HEK293 (cell line): Measurements from ENCODE around the gene TRIM2.

Source experiments
- CTCF ChIA-PET: fragments of 350-600 bp; formaldehyde crosslinking; extraction: SDS; loops from one replicate; lab custom pipeline; 2021; ENCODE audit warnings: antibody characterized with exemption; lab: Yijun Ruan, JAX
- POLR2A ChIA-PET: fragments of 300-600 bp; formaldehyde crosslinking; extraction: SDS; loops from one replicate; lab custom pipeline; 2020; ENCODE audit warnings: antibody characterized with exemption, inconsistent platforms; lab: Yijun Ruan, JAX
- H3K27ac ChIP-seq: fragments of 200-500 bp; sonication (Bioruptor generic); 2 replicates; pipeline ENCODE4 v1.5.1; 2014; ENCODE audit warnings: low read depth, low read length, control low read depth, inconsistent platforms; ENCODE audit errors: extremely low read depth
- H3K36me3 ChIP-seq, 2 experiments: fragments of 200-500 bp in 1 of 2; sonication (Bioruptor generic) in 1 of 2; 1 replicate in 1 of 2; 2 replicates in 1 of 2; pipeline ENCODE4 v1.5.1; 2014 to 2017; ENCODE audit warnings: inconsistent platforms in 2 of 2, low read length in 2 of 2; ENCODE audit not compliant: control insufficient read depth in 2 of 2, insufficient read depth in 1 of 2
- H3K4me1 ChIP-seq: fragments of 200-500 bp; sonication (Bioruptor generic); 2 replicates; pipeline ENCODE4 v1.5.1; 2014; ENCODE audit warnings: mild to moderate bottlenecking, low read length, inconsistent platforms; ENCODE audit not compliant: control insufficient read depth, insufficient read depth
- H3K4me3 ChIP-seq: 2 replicates; pipeline ENCODE4 v1.5.1; 2011; ENCODE audit warnings: low read depth, mild to moderate bottlenecking, control low read depth, low read length, moderate library complexity
- H3K9me3 ChIP-seq: fragments of 200-500 bp; sonication (Bioruptor generic); 2 replicates; pipeline ENCODE4 v1.5.1; 2014; ENCODE audit warnings: low read depth, low read length, inconsistent platforms; ENCODE audit not compliant: control insufficient read depth, insufficient read depth
- GLIS2 ChIP-seq: fragments of 450-650 bp; formaldehyde crosslinking; IDR thresholded peaks from 2 replicates; pipeline ENCODE4 v1.5.1; 2016; ENCODE audit warnings: missing biosample characterization, missing genetic modification characterization
- HOXD13 ChIP-seq: sonication (generic); formaldehyde crosslinking; IDR thresholded peaks from 2 replicates; pipeline ENCODE4 v1.8.0; 2022; ENCODE audit warnings: missing genetic modification reagents, borderline replicate concordance
- KLF1 ChIP-seq: fragments of 450-650 bp; formaldehyde crosslinking; IDR thresholded peaks from 2 replicates; pipeline ENCODE4 v1.5.1; 2016; ENCODE audit warnings: missing biosample characterization, missing genetic modification characterization
- KLF7 ChIP-seq: fragments of 450-650 bp; formaldehyde crosslinking; IDR thresholded peaks from 2 replicates; pipeline ENCODE4 v1.5.1; 2016; ENCODE audit warnings: missing biosample characterization, missing genetic modification characterization, borderline replicate concordance
- OVOL3 ChIP-seq: fragments of 450-650 bp; formaldehyde crosslinking; IDR thresholded peaks from 2 replicates; pipeline ENCODE4 v1.5.1; 2016; ENCODE audit warnings: missing biosample characterization, missing genetic modification characterization
- PRDM2 ChIP-seq: fragments of 450-650 bp; formaldehyde crosslinking; IDR thresholded peaks from 2 replicates; pipeline ENCODE4 v1.5.1; 2016; ENCODE audit warnings: missing biosample characterization, missing genetic modification characterization, borderline replicate concordance
- SP3 ChIP-seq: fragments of 450-650 bp; formaldehyde crosslinking; IDR thresholded peaks from 2 replicates; pipeline ENCODE4 v1.5.1; 2016; ENCODE audit warnings: missing biosample characterization, missing genetic modification characterization
- YY2 ChIP-seq: fragments of 450-650 bp; formaldehyde crosslinking; IDR thresholded peaks from 2 replicates; pipeline ENCODE4 v1.5.1; 2016; ENCODE audit warnings: missing biosample characterization, missing genetic modification characterization
- ZBTB11 ChIP-seq: fragments of 450-650 bp; formaldehyde crosslinking; conservative IDR thresholded peaks from 2 replicates; pipeline ENCODE4 v1.5.1; 2016; ENCODE audit warnings: low read depth, missing biosample characterization, missing genetic modification characterization
- ZNF10 ChIP-seq: fragments of 450-650 bp; formaldehyde crosslinking; IDR thresholded peaks from 2 replicates; pipeline ENCODE4 v1.5.1; 2017; ENCODE audit warnings: missing biosample characterization, missing genetic modification characterization
- ZNF157 ChIP-seq: fragments of 450-650 bp; formaldehyde crosslinking; IDR thresholded peaks from 2 replicates; pipeline ENCODE4 v1.5.1; 2016; ENCODE audit warnings: missing biosample characterization, missing genetic modification characterization
- ZNF174 ChIP-seq: fragments of 450-650 bp; formaldehyde crosslinking; IDR thresholded peaks from 2 replicates; pipeline ENCODE4 v1.5.0; 2017; ENCODE audit warnings: missing biosample characterization, mild to moderate bottlenecking, missing genetic modification characterization
- ZNF2 ChIP-seq: fragments of 450-650 bp; formaldehyde crosslinking; IDR thresholded peaks from 2 replicates; pipeline ENCODE4 v1.5.1; 2016; ENCODE audit warnings: missing biosample characterization, missing genetic modification characterization
- ZNF211 ChIP-seq: fragments of 450-650 bp; formaldehyde crosslinking; IDR thresholded peaks from 2 replicates; pipeline ENCODE4 v1.5.1; 2016; ENCODE audit warnings: low read depth, missing biosample characterization, missing genetic modification characterization
- ZNF302 ChIP-seq: fragments of 450-650 bp; formaldehyde crosslinking; IDR thresholded peaks from 2 replicates; pipeline ENCODE4 v1.5.1; 2016; ENCODE audit warnings: missing biosample characterization, missing genetic modification characterization, low read depth
- ZNF366 ChIP-seq: fragments of 450-650 bp; formaldehyde crosslinking; conservative IDR thresholded peaks from 2 replicates; pipeline ENCODE4 v1.5.1; 2016; ENCODE audit warnings: missing biosample characterization, missing genetic modification characterization
- ZNF473 ChIP-seq: fragments of 450-650 bp; formaldehyde crosslinking; IDR thresholded peaks from 2 replicates; pipeline ENCODE4 v1.5.1; 2017; ENCODE audit warnings: missing biosample characterization, missing genetic modification characterization
- ZNF510 ChIP-seq: fragments of 450-650 bp; formaldehyde crosslinking; IDR thresholded peaks from 2 replicates; pipeline ENCODE4 v1.5.1; 2018; ENCODE audit warnings: mild to moderate bottlenecking, missing genetic modification characterization, missing biosample characterization; ENCODE audit not compliant: insufficient replicate concordance
- ZNF558 ChIP-seq: fragments of 450-650 bp; formaldehyde crosslinking; IDR thresholded peaks from 2 replicates; pipeline ENCODE4 v1.5.1; 2016; ENCODE audit warnings: missing biosample characterization, missing genetic modification characterization
- ZNF560 ChIP-seq: fragments of 450-650 bp; formaldehyde crosslinking; IDR thresholded peaks from 2 replicates; pipeline ENCODE4 v1.5.1; 2017; ENCODE audit warnings: missing biosample characterization, missing genetic modification characterization, borderline replicate concordance
- ZNF664 ChIP-seq: fragments of 450-650 bp; formaldehyde crosslinking; IDR thresholded peaks from 2 replicates; pipeline ENCODE4 v1.5.1; 2016; ENCODE audit warnings: missing biosample characterization, missing genetic modification characterization
- ZNF707 ChIP-seq: fragments of 450-650 bp; formaldehyde crosslinking; IDR thresholded peaks from 2 replicates; pipeline ENCODE4 v1.5.1; 2016; ENCODE audit warnings: missing biosample characterization, missing genetic modification characterization
- ZNF768 ChIP-seq: fragments of 450-650 bp; formaldehyde crosslinking; IDR thresholded peaks from 2 replicates; pipeline ENCODE4 v1.5.1; 2018; ENCODE audit warnings: missing biosample characterization, mild to moderate bottlenecking, missing genetic modification characterization
- ZNF777 ChIP-seq: fragments of 450-650 bp; formaldehyde crosslinking; IDR thresholded peaks from 2 replicates; pipeline ENCODE4 v1.5.1; 2017; ENCODE audit warnings: missing biosample characterization, missing genetic modification characterization, borderline replicate concordance
- ZSCAN18 ChIP-seq: fragments of 450-650 bp; formaldehyde crosslinking; IDR thresholded peaks from 2 replicates; pipeline ENCODE4 v1.5.1; 2016; ENCODE audit warnings: missing biosample characterization, missing genetic modification characterization
- ZXDB ChIP-seq: fragments of 450-650 bp; formaldehyde crosslinking; IDR thresholded peaks from 2 replicates; pipeline ENCODE4 v1.5.1; 2016; ENCODE audit warnings: missing biosample characterization, missing genetic modification characterization

TRIM2 gene

GRCh38 chr4:153372967-153373562 is 168.8 kb downstream of the TRIM2 start:
- Histone ChIP-seq H3K4me3 (no peak overlapping the region), H3K4me1 (no peaks in the 10 kb centered on the region), H3K36me3 (peaks cover 0 to 39% of the 10 kb centered on the region in 2 experiments; a peak in 2 of 3 replicates), H3K27ac (no peak overlapping the region), H3K9me3 (no peaks in the 10 kb centered on the region)
- no peak for TF ChIP-seq ZNF707 (tag by site-specific recombination)
- TF ChIP-seq ZNF558 (tag by site-specific recombination), result no peak
- no peak for TF ChIP-seq SP3
- TF ChIP-seq ZNF664 (tag by site-specific recombination), result no peak
- TF ChIP-seq OVOL3 (tag by site-specific recombination), result no peak
- no peak for TF ChIP-seq ZNF768 (tag by site-specific recombination)
- no peak for TF ChIP-seq ZXDB (tag by site-specific recombination)
- no peak for TF ChIP-seq ZNF510 (tag by site-specific recombination)
- no peak for TF ChIP-seq GLIS2 (tag by site-specific recombination)
- no peak for TF ChIP-seq KLF1 (tag by site-specific recombination)
- no peak for TF ChIP-seq HOXD13 (CRISPR knock-in tag)
- no peak for TF ChIP-seq ZNF777 (tag by site-specific recombination)
- no peak for TF ChIP-seq ZNF302 (tag by site-specific recombination)
- TF ChIP-seq PRDM2, result no peak
- no peak for TF ChIP-seq KLF7 (tag by site-specific recombination)
- POLR2A ChIA-PET, result no interaction called here
- CTCF ChIA-PET, result no interaction called here

- CTCF ChIA-PET, result interaction anchor here (0.5 to 0.6 kb wide), 2 partner anchors 39 to 222 kb away, joined by 3 to 8 read pairs; no protein-coding TSS in a partner anchor
- TF ChIP-seq ZBTB11, result no peak
- TF ChIP-seq ZNF157, result no peak
- TF ChIP-seq ZNF560, result no peak
- no peak for TF ChIP-seq ZNF2
- no peak for TF ChIP-seq ZNF174 (tag by site-specific recombination)
- TF ChIP-seq YY2 (tag by site-specific recombination), result no peak
- no peak for TF ChIP-seq ZNF366 (tag by site-specific recombination)
- no peak for TF ChIP-seq KLF7 (tag by site-specific recombination)
- TF ChIP-seq ZNF10 (tag by site-specific recombination), result no peak
- TF ChIP-seq ZNF558 (tag by site-specific recombination), result no peak
- no peak for TF ChIP-seq ZNF211 (tag by site-specific recombination)
- no peak for TF ChIP-seq ZNF473
- no peak for TF ChIP-seq ZSCAN18 (tag by site-specific recombination)
Measured at GRCh38 chr4:153374442-153374841, 170.2 kb downstream of the TRIM2 start.

More at GRCh38 chr4:153374442-153374841, 170.2 kb downstream of the TRIM2 start:
- Histone ChIP-seq H3K4me1 (no peaks in the 10 kb centered on the region), H3K9me3 (no peaks in the 10 kb centered on the region), H3K36me3 (peaks cover 0 to 27% of the 10 kb centered on the region in 2 experiments; a peak in 2 of 3 replicates), H3K27ac (no peak overlapping the region), H3K4me3 (no peak overlapping the region)
- POLR2A ChIA-PET, result no interaction called here
